Aorta (tissue), 5 donors: ENCODE measurements around the gene FAM163A. TPM values are rescaled to one million over a fixed set of nuclear protein-coding genes. Genes with fewer than 3 reads are reported as not detected.

Experiments used
- ATAC-seq: fragments of 200-7000 bp; cut with Tn5 transposase; one replicate; pipeline ENCODE4 v1.9.1; 2022; ENCODE audit warnings: moderate library complexity; ENCODE audit not compliant: low FRiP score
- DNase-seq, 2 donors: peaks; one replicate each; pipeline ENCODE4 v3.0.0-alpha.2; 2020
- H3K27ac ChIP-seq, 2 donors: one replicate each; pipeline ENCODE4 v1.5.1; 2013; ENCODE audit warnings: low read length in 2 of 2, mild to moderate bottlenecking in 2 of 2, moderate library complexity in 2 of 2, control low read depth in 1 of 2, inconsistent platforms in 1 of 2, low read depth in 1 of 2
- H3K27me3 ChIP-seq, 2 donors: one replicate each; pipeline ENCODE4 v1.6.1; 2013; ENCODE audit warnings: control low read depth in 1 of 2, low read length in 1 of 2, mild to moderate bottlenecking in 1 of 2, moderate library complexity in 1 of 2; ENCODE audit not compliant: insufficient read depth in 2 of 2, control insufficient read depth in 1 of 2
- H3K36me3 ChIP-seq, 2 donors: one replicate each; pipeline ENCODE4 v1.6.1; 2013; ENCODE audit warnings: control low read depth in 1 of 2, low read length in 1 of 2, mild to moderate bottlenecking in 1 of 2; ENCODE audit not compliant: insufficient read depth in 2 of 2, control insufficient read depth in 1 of 2
- H3K4me1 ChIP-seq, 2 donors: one replicate each; pipeline ENCODE4 v1.6.1; 2013; ENCODE audit warnings: low read length in 2 of 2, control low read depth in 1 of 2, mild to moderate bottlenecking in 1 of 2, moderate library complexity in 1 of 2; ENCODE audit not compliant: insufficient read depth in 2 of 2, control insufficient read depth in 1 of 2
- H3K4me3 ChIP-seq, 2 donors: one replicate each; pipeline ENCODE4 v1.5.1; 2013; ENCODE audit warnings: low read length in 2 of 2, control low read depth in 1 of 2, mild to moderate bottlenecking in 1 of 2
- H3K9me3 ChIP-seq: one replicate; pipeline ENCODE4 v1.6.1; 2013; ENCODE audit warnings: mild to moderate bottlenecking, low read length; ENCODE audit not compliant: control insufficient read depth
- WGBS, 2 donors: extraction: QIAGEN DNeasy Blood & Tissue Kit; methylation state at CpG; one replicate each; pipeline ENCODE4 v1.1.7; 2013; 5-methylcytosine and 5-hydroxymethylcytosine counted together
- intact Hi-C, 2 donors: fragments of 100-400 bp; cut with DNase I; formaldehyde crosslinking; loops; one replicate each; pipeline versions ENCODE4 v1.14.2 to v1.15.0; 2022
- polyA plus RNA-seq, 2 donors: library from polyadenylated mRNA; stranded (reverse); fragments of 200-250 nt; gene quantifications; one replicate each; pipeline ENCODE4 v1.2.3, GENCODE V29; 2013
- total RNA-seq, 2 donors: library from RNA; stranded (reverse); fragmentation: NEBNext Ultra II Directional; extraction: Animal tissue kit (Norgen Biotek cat#: 25700); gene quantifications; one replicate each; pipeline ENCODE4 v1.2.1, GENCODE V29; 2021
- donor health status: healthy with polysubstance abuse.
- donor health status: Bipolar disorder and iron deficiency.
- donor health status: DM: no; HTN: no; CAD: no.
- donor health status: DM: no; HTN: no; CAD: no.
- donor health status: DM: yes; HTN: yes; CAD: no.

The FAM163A gene
- total and polyA plus RNA-seq, 4 donors, result not detected

GRCh38 chr1:179761846-179762640 is 19.0 kb downstream of the FAM163A start:
- WGBS, 2 donors, result 38 to 41% methylated on average over 6 of the region's 6 CpGs
- H3K27ac ChIP-seq, result no peak overlapping the region
- no peaks in the 10 kb centered on the region for H3K4me1 ChIP-seq
- H3K36me3 ChIP-seq, result no peaks in the 10 kb centered on the region
- DNase-seq (no peak), ATAC-seq (no peak)
- intact Hi-C loops, result no loop called here
- H3K9me3 ChIP-seq, result no peaks in the 10 kb centered on the region
- H3K4me3 ChIP-seq, result no peak overlapping the region
- no peaks in the 10 kb centered on the region for H3K27me3 ChIP-seq

GRCh38 chr1:179767177-179767581 is 24.1 kb downstream of the FAM163A start:
- Histone ChIP-seq H3K27ac (no peak overlapping the region), H3K27me3 (no peaks in the 10 kb centered on the region), H3K4me1 (no peaks in the 10 kb centered on the region), H3K36me3 (no peaks in the 10 kb centered on the region), H3K9me3 (peaks cover 2% of the 10 kb centered on the region), H3K4me3 (no peak overlapping the region)
- intact Hi-C loops, result no loop called here
- 61 to 73% methylated on average over 5 of the region's 5 CpGs for WGBS, 2 donors
- ATAC-seq (no peak), DNase-seq (no peak)

GRCh38 chr1:179767996-179768395 is 24.9 kb downstream of the FAM163A start:
- H3K4me1 ChIP-seq, result no peaks in the 10 kb centered on the region
- ATAC-seq (no peak), DNase-seq (no peak)
- H3K9me3 ChIP-seq, result peaks cover 5% of the 10 kb centered on the region
- H3K36me3 ChIP-seq, result no peaks in the 10 kb centered on the region
- no peaks in the 10 kb centered on the region for H3K27me3 ChIP-seq
- H3K27ac ChIP-seq, result no peak overlapping the region
- no peak overlapping the region for H3K4me3 ChIP-seq
- intact Hi-C loops, result no loop called here
- WGBS, 2 donors, result 92 to 100% methylated on average over 2 of the region's 2 CpGs

GRCh38 chr1:179770887-179771502 is 27.9 kb downstream of the FAM163A start:
- H3K36me3 ChIP-seq, result no peaks in the 10 kb centered on the region
- H3K4me1 ChIP-seq, result no peaks in the 10 kb centered on the region
- H3K27me3 ChIP-seq, result no peaks in the 10 kb centered on the region
- H3K27ac ChIP-seq, result no peak overlapping the region
- intact Hi-C loops, result no loop called here
- peaks cover 5% of the 10 kb centered on the region for H3K9me3 ChIP-seq
- no peak overlapping the region for H3K4me3 ChIP-seq
- ATAC-seq (no peak), DNase-seq (no peak)
- 86 to 89% methylated on average over 9 of the region's 9 CpGs for WGBS, 2 donors

GRCh38 chr1:179773264-179773663 is 30.2 kb downstream of the FAM163A start:
- Histone ChIP-seq H3K4me3 (no peak overlapping the region), H3K27me3 (no peaks in the 10 kb centered on the region), H3K4me1 (no peaks in the 10 kb centered on the region), H3K9me3 (peaks cover 3% of the 10 kb centered on the region), H3K36me3 (no peaks in the 10 kb centered on the region), H3K27ac (no peak overlapping the region)
- ATAC-seq, result no peak
- intact Hi-C loops, result no loop called here
- 98% methylated on average over 4 of the region's 4 CpGs for WGBS, 2 donors
- no peak for DNase-seq

- peaks cover 3% of the 10 kb centered on the region for H3K9me3 ChIP-seq
- 95 to 100% methylated on average over 2 of the region's 2 CpGs for WGBS, 2 donors
- no peaks in the 10 kb centered on the region for H3K4me1 ChIP-seq
- intact Hi-C loops, result no loop called here
- no peaks in the 10 kb centered on the region for H3K36me3 ChIP-seq
- H3K27ac ChIP-seq, result no peak overlapping the region
- ATAC-seq, result no peak
- no peak for DNase-seq
- H3K27me3 ChIP-seq, result no peaks in the 10 kb centered on the region
- H3K4me3 ChIP-seq, result no peak overlapping the region
Measured at GRCh38 chr1:179774000-179774399, 30.9 kb downstream of the FAM163A start.

- Histone ChIP-seq H3K36me3 (no peaks in the 10 kb centered on the region), H3K9me3 (peaks cover 3% of the 10 kb centered on the region), H3K4me3 (no peak overlapping the region), H3K27ac (no peak overlapping the region), H3K4me1 (no peaks in the 10 kb centered on the region), H3K27me3 (no peaks in the 10 kb centered on the region)
- WGBS, 2 donors, result 91 to 92% methylated on average over 8 of the region's 8 CpGs
- ATAC-seq, result no peak
- DNase-seq, result no peak
- intact Hi-C loops, result no loop called here
Measured at GRCh38 chr1:179774566-179774965, 31.5 kb downstream of the FAM163A start.

- intact Hi-C loops, result no loop called here
- no peaks in the 10 kb centered on the region for H3K36me3 ChIP-seq
- H3K4me3 ChIP-seq, result no peak overlapping the region
- H3K9me3 ChIP-seq, result peaks cover 3% of the 10 kb centered on the region
- WGBS, 2 donors, result 90 to 94% methylated on average over 6 of the region's 6 CpGs
- no peak for ATAC-seq
- no peak overlapping the region for H3K27ac ChIP-seq
- no peak for DNase-seq
- H3K4me1 ChIP-seq, result peaks cover 0 to 4% of the 10 kb centered on the region in 2 donors
- no peaks in the 10 kb centered on the region for H3K27me3 ChIP-seq
Measured at GRCh38 chr1:179775009-179775408, 31.9 kb downstream of the FAM163A start.

- 96 to 99% methylated on average over 2 of the region's 2 CpGs for WGBS, 2 donors
- H3K27me3 ChIP-seq, result no peaks in the 10 kb centered on the region
- H3K4me1 ChIP-seq, result peaks cover 0 to 5% of the 10 kb centered on the region in 2 donors
- ATAC-seq (no peak), DNase-seq (no peak)
- H3K9me3 ChIP-seq, result peaks cover 3% of the 10 kb centered on the region
- H3K36me3 ChIP-seq, result no peaks in the 10 kb centered on the region
- intact Hi-C loops, result no loop called here
- H3K4me3 ChIP-seq, result no peak overlapping the region
- no peak overlapping the region for H3K27ac ChIP-seq
Measured at GRCh38 chr1:179776831-179777230, 33.7 kb downstream of the FAM163A start.
